Measurements from ENCODE around the gene AMOTL2.

The AMOTL2 gene

DNA sequence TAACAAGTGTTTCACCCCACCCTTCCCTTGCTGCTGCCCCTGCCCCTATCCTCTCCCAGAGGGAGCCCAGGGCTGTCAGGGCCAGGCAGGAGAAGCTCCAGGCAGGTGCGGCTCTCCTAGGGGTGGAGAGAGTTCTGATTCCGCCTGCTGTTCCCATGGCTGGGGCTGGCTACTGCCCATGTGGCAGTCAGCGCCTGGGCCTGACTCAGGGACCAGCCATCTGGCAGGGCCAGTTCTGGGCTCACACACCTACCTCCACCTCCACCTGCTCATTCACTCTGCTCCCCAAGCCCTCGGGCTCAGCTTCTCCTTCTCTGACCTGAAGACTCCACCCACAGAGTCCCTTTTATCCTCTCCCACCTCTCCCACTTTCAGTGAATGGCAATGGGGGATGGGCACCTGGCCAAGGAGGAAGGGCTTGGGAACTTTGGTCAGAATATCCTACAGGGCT is 23.4 kb downstream of the AMOTL2 start:
- DNase-seq = no peak

DNA sequence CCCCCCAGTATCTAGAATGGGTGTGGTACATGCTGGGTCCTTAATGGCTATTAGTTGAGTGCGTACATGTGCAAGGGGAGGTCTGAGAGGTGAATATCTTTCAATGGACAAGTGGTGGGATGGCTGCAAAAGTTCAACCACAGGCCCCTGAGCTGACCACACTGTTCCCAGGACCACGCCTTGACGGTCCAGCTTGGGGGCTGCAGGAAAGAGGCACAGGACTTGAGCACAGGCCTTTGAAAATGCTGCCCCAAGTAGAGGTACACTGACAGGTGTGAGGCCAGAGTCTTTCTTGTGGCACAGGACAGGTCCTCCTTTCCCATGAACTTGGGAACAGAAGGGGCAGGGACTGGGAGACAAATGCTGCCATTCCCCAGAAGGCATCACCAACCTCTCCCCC is 24.0 kb downstream of the AMOTL2 start:
- DNase-seq = no peak

DNA sequence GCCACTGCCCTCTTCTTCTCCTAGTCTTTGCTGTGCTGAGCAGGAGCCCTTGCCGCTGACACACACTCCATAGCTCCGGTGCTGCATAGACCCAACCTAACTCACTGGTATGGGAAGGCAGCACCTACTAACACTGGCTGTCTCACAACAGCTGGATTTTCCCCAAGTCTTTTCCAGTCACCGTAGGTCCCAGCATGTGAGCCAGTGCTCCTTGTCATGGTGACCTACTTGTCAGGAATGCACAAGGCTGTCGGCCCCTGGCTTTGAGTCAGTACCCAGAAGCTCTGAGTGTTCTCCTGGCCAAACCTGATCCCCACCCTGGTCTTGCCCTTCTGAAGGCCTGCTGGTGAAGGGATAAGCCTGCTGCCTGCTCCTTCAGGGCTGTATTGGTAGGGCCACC is 25.7 kb downstream of the AMOTL2 start:
- DNase-seq = no peak

DNA sequence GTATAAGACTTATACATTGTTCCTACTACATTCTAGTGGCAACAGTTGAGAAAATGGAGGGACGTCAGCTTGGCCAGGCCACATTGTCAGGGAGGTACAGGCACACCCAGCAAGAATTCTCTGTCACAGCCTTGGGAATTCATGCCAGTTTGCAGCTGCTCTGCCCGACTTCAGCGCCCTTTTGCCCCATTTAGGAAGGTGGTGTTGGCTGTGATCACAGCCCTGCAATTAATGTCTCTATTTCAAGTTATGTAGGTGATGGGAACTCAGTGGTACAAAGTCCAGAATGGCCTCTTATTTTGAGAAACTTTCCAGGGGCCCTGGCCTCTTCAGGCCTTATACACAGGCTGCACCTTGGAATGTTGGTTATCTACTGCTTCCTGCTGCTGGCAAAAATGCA is 26.7 kb downstream of the AMOTL2 start:
- no peak for DNase-seq

DNA sequence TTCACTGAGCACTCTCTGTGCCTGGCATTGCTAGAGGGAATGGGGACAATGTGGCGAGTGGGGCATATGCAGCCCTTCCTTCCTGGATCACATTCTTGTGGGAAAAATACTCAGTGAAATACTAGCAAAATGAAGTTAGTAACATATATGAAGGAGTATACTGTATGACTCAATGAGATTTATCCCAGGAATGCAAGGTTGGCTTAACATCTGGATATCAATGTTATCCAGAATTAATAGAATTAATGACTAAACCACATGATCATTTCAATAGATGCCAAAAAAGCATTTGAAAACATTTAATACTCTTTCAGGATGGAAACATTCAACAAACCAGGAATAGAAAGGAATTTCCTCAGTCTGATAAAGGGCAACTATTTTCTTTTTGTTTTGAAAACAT is 27.5 kb downstream of the AMOTL2 start:
- no peak for DNase-seq

DNA sequence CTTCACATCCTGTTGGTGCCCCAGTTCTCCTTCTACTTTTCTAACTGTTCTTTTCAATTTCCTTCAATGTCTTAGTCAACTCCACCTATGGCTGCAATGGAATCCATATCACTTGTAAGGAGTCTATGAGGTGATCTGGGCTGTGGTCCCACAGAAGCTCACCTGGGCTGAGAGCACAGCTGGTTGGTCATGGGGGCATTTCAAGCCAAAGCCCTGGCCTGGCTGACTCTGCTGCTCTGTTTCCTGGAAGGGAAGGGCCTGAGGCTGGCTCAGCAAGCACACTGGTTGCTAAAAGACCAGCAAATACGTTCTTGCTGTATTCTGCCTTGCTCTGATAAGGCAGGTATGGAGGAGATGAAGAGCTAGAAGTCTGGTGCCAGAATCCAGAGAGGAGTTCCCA is 29.0 kb downstream of the AMOTL2 start:
- no peak for DNase-seq

DNA sequence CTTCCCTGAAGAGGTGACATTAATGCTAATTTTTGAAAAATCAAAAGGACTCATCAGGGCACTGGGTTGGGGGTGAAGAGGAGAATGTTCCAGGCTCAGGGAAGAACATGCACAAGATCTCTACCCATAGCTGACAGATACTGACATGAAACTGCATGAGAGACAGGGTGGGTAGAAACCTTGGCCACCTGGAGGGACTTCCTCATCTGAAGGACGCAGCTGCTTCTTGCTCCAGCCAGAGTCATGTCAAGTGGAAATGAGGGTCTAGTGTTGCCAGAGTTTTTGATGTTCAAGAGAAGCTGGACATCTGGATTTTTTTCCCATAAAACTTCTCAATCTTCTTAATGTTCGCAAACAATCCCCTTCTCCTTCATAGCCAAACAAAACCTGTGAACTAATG is 29.7 kb downstream of the AMOTL2 start:
- no peak for DNase-seq

DNA sequence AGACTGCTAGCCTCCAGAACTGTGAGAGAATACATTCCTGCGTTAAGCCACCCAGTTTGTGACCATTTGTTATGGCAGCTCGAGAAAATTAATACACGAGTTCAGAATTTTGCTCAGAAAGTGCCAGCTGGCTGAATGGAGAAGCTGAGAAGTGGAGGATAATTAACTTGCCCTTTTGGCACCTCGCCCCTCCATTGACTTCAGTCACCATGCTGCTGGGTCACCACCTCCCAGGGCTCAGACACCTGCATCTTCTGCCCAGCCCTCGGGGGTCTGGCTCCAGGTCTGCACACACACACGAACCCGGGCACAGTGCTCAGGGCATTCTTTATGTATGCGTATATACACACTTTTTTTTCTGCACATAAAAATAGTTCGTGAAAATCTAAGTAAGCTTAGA is 32.0 kb downstream of the AMOTL2 start:
- no peak for DNase-seq

DNA sequence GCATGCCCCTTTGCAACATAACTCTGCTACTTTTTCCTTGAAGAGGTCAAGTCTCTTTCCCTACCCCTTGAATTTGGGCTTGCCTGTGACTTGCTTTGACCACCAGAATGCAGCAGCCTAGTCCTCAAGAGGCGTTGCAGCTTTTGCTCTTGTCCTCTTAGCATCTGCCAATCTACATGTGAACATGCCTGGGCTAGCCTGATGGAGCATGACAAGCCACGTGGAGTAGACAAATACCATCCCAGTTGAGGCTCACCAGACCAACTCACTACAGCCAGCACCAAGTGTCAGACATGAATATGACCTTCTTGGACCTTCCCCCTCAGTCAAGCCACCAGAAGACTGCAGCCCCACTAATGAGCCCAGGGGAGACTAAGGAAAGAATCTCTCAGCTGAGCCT is 32.9 kb downstream of the AMOTL2 start:
- DNase-seq = no peak

DNA sequence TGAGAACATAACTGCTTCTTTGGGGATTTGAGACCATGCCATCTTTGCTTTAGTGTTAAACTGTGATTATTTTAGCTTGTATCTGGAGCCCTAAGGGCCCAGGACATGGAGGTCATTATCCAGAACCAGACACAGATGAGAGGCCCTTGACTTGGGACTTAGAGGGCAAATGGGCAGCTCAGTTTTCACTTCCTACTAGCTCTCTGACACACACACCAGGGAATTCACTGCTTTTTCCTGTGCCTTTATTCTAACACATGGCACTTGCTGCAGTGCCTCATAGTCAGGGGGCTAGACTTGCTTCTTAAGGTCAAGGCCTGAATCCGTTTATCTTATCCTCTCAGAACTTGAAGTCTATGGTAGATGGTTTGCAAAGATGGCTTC is 33.3 kb downstream of the AMOTL2 start:
- DNase-seq = no peak

DNA sequence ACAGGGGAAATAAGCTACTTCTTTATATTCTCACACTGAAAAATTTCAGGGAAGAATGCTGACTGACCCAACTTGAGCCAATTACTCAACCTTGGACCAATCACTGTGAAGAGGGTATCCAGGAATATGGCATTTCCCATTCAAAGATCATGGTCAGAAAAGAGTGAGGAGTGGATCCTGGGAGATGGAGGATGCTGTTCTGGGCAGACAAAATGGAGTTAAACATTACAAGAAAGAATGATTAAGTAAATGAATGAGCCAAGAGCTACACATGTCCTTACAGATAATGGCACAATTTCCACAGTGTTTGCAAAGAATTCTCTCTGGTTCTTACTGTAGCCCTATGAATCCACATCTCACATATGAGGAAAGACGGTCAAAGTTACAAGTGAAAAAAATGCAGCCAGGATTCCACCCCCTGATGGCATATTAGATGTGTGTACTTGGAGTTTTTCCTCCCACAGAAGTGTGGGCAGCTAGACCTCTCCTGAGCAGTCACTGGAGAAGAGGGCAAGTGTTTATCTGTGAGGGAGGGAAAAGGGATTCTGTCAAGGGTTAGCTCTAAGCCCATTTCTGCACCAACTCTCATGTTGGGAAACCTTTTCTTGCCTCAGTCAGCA is 33.8 kb downstream of the AMOTL2 start:
- DNase-seq = no peak

DNA sequence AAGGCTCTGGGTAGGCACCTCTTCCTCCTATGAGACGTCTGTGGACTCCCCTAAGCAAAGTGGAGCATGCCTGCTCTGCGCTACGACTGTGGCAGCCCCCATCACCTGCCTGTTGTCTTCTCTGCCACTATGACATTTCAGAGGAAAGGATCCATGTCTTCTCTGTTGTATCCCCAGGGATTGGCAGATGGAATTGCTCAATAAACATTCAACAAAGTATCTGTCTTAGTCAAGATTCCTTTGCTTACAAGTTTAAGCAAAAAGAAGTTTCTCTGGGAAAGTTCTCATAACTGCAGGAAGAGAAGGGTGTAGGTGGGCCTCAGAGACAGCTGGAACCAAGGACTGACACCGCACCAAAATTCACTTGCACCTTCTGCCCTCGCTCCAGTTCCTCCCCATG is 34.3 kb downstream of the AMOTL2 start:
- DNase-seq = no peak

DNA sequence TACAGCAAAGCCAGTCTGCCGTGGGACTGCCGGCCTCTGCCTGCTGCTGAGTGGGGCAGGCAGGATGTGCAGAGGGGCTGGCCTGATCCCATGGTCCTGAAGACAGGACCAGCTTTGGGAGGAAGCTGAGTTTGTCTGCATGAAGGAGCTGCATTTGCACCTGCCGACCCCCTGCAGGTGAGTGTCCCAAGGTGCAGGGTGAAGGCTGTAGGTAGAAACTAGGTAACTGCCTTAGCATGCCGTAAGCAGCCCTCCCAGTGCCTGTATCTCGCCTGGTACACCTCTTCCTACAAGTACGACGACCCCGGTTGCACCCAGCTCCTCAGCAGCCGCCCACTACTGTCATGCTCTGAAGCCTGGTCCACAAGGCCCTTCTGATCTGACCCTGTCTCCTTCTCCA is 34.9 kb downstream of the AMOTL2 start:
- no peak for DNase-seq

DNA sequence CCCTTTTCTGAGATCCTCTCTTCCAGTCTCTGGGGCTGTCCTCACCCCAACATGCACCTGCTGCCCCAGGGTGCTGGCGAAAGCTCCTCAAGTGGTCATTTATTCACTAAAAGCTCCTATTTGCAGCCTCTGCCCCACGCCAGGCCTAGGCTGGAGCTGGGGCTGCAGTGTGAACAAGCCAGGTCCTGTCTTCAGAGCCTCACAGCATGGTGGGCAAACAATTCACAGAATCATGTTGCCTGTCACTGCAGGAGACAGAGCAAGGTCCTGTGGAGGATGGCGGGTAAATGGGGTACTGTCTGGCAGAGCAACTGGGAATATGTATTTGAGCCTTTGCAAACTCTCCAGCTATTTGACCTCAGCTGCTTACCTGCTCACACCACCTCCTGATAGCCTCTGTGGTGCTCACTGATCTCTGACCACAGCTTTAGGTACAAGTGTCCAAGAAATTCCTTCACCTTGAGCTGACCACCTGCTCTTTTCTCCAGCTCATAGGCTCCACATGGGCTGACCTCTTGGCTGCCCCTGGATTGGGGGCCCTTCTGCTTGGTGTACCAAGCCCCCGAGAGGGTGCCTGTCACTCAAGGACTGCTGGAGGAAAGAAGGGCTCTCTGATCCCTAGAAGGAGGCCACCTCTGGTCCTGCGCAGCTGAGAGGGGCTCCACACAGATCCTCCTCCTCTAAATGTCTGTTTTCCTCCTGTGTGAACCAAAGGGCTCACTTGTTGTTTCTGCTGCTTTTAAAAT is 35.6 kb downstream of the AMOTL2 start:
- DNase-seq = no peak

DNA sequence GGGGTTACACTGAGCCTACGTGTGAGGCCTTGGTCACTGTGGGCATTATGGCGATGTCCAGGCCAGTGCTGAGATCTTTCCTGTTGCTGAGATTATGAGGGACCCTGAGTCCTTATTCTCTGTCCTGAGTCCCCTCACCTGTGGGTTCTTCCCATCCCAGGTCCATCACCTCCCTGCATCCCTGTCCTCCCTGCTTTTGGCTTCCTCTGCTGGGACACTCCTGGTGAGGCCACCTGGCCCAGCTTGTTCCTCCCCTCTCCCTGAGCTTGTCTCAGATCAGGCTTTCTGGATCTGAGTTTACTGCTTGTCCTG is 36.1 kb downstream of the AMOTL2 start:
- DNase-seq = no peak

DNA sequence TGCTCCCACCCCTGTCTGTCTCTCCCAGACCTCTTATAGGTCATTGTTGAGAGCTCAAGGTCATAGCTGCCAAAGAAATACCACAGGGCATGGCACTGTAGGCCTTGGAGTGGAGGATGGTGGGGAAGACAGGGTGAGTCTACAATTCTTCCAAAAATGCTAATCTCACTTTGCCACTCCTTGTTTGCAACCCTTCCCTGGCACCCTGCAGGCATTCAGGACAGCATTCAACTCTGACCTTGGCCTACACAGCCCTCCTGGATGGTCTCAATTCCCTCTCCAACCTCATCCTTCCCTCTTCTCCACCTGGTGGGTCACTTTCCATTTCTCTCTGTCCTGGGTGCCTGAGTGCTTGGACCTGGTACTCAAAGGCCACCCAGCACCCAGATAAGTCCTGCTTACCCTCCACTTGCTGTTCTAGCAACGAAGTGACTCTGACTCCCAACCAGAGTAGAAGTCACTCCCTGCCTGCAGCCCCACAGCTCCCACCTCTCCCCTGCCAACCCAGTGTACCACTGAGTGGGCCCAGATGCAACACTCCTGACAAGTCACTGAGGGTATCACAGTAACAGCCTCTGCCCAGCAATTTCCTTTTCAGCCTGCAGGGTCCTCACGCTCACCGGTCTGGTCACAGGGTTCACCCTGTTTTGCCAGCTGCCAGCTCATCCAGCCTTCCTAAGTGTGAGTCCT is 36.6 kb downstream of the AMOTL2 start:
- no peak for DNase-seq

DNA sequence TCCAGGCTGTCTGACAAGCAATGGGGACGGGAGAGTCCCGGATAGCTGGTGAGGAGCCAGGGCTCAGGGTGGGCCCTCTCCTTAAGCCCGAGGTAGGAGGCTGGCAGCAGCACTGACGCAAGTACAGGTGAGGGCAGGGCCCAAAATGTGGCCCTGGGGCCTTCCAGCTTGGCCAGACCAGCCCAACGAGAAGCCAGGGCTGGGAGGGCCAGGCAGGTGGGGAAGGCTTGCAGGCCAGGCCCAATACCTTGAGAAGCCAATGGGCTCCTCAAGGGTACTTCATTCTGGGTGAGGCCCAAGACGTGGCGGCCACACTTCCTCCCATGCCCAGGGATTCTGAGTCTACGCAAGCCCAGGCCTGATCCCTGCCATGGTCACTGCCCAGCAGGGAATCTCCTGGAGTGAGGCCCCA is 37.2 kb downstream of the AMOTL2 start:
- DNase-seq = no peak

DNA sequence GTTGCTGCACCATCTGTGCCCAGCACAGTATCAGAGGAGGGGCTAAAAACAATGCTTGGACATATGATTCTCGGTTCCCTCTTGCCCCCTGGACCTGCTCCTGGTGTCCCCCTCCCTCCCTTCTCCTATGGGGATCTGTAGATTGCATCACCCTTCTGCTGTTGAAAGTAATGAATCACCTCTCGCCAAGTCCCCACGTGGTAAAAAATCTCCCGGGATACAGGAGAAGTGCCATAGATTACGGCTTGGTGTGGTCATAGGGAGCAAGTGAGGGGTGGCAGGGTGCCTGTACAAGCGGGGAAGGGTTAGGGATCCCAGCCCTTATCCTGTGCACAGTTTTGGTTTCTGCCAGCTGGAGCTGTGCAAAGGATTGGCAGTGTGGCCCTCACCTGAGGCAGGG is 37.7 kb downstream of the AMOTL2 start:
- DNase-seq = no peak

DNA sequence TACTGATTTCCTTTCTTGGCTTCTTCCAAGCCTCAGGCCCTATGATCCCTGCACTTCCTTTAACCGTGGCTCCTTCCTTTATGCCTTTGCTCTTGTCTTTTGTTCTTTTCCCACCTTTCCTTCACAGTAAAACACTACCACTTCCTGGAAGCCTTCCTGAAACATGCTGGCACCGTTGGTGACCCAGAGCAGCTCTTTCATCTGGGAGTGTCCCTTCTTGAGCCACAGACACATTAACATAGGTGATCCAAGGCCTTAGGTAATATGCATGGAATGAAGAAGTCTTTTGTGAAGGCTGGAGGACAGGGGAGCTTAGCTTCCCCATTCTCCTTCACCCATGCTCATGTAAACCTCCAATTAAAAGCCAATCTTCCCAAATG is 39.4 kb downstream of the AMOTL2 start:
- DNase-seq = no peak

DNA sequence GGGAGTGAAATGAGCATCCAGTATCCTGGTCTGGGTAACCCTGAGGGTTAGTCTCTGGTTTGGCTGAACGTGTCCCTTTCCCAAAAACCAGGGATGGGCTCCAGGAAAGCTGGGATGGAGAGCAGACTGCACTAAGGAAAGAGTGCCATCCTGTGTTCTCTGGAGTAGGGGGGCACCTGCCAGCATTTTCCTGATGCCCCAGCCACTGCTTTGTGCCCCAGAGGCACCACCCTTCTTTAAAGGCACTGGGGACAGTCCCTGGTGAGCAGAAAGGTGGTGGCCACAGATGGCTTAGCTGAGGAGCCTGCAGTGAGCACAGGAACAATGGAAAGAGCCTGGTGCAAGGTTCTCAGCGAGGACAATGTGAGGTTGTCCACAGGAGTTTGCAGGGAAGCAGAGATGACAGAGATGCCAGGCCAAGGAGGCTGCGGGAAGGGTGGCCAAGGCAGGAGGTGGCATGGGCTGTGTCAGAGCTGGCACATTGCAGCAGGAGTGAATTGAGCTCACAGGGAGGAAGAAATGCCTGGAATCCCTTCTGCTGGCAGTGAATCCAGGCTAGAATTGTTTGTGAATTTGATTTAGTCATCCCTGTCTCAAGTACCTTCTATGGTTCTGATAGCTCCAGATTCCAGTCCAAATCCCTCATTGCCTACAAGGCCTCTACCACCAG is 39.9 kb downstream of the AMOTL2 start:
- DNase-seq = no peak

DNA sequence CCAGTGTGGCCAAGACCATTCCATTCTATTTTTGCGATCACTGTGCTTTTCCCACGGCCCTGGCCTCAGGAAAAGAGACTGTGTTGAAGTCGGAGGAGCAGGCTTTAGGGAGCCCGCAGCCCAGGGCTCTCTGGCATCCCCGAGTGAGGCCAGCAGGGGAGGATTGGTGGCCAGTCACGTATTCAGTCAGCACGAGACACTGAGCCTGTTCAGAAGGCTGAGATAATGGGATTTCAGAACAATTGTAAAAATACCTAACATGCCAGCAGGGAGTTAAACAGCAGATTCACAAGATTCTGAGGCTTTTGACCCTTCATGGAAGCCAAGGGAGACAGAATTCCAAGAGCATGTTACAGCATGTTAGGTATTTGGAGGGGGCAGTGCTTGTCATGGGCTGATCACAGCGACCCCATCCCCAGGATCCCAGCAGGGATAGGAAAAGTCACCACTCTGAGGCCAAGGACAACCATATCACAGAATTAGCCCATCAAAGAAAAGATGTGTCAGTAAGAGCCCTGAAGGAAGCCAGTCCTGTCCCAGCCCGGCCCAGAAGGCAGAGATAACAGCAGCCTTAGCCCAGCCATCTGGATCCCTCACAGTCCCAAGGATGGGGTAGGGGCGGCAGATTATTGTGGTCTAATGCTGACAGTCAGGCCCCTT is 40.6 kb downstream of the AMOTL2 start:
- no peak for DNase-seq

DNA sequence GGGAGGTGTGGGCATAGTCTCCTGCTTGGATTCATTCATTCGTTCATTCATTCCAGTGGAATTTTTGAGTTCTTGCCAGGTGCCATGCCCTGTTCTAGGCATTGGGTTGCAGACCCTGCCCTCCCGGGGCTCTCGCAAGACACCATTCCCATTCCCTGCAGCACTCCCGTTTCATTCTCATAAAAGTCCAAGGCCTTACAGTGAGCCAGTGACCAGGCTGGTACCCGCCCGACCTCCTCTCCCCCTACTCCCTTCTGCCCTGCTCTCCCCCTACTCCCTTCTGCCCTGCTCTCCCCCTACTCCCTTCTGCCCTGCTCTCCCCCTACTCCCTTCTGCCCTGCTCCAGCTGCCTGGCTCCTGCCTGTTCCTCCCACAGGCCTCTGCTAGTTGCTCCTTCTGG is 41.9 kb downstream of the AMOTL2 start:
- DNase-seq = no peak

DNA sequence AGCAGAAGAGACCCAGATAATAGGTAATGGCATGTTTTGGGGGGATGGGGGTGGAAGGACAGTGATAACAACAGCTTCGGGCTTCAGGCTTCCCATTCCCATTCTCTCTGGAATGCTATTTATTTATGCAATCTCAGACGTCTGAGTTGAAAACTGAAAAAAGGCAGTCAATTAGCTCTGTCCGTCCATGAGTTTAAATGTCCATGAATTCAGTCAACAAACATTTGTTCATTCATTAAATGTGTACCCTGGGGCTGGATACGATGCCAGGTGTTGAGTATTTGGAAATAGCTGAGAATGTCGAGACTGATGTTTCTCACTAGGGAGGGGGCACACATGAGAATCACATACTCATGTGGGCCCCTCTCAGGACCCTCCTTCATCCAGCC is 42.4 kb downstream of the AMOTL2 start:
- DNase-seq = no peak
